GM12878 (cell line): ENCODE data around the gene RRAD. TPM values are rescaled to one million over a fixed set of nuclear protein-coding genes. Genes with fewer than 3 reads are reported as not detected.

Experiments
- ATAC-seq: fragments of 200-7000 bp; cut with Tn5 transposase; 3 replicates; pipeline ENCODE4 v1.9.1; 2020; ENCODE audit warnings: mild to moderate bottlenecking, moderate library complexity
- BruUV-seq: library from RNA; stranded (reverse); fragments of 400-500 nt; replicated peaks from 2 replicates; lab custom pipeline; 2021; lab: Mats Ljungman, UMichigan
- CTCF ChIA-PET: fragments of 300-600 bp; sonication (Branson Sonifier 250); formaldehyde crosslinking; extraction: SDS; loops from one replicate; lab custom pipeline; 2021; ENCODE audit warnings: inconsistent platforms; lab: Yijun Ruan, JAX
- POLR2A ChIA-PET: fragments of 350-600 bp; formaldehyde crosslinking; extraction: SDS; loops from one replicate; lab custom pipeline; 2021; ENCODE audit warnings: inconsistent platforms; lab: Charles Lee
- RAD21 ChIA-PET: fragments of 300-600 bp; sonication (Branson Sonifier 250); formaldehyde crosslinking; loops from one replicate; lab custom pipeline; 2023; ENCODE audit warnings: antibody characterized with exemption; ENCODE audit not compliant: unreplicated experiment; lab: Charles Lee
- SMC1A ChIA-PET: fragments of 300-600 bp; sonication (Branson Sonifier 250); formaldehyde crosslinking; loops from one replicate; lab custom pipeline; 2023; ENCODE audit not compliant: unreplicated experiment, uncharacterized antibody; lab: Charles Lee
- DNase-seq: peaks from one replicate; pipeline ENCODE4 v3.0.0-alpha.2; 2011; ENCODE audit warnings: low read depth, low spot score
- FAIRE-seq: peaks from 3 replicates; lab custom pipeline; 2011; peaks lifted over from hg19 to GRCh38; lab: Jason Lieb, UNC
- H2AFZ ChIP-seq: 2 replicates; pipeline ENCODE4 v1.6.0; 2011; ENCODE audit warnings: low read depth, low read length, control low read depth; ENCODE audit not compliant: control insufficient read depth
- H3K27ac ChIP-seq: 2 replicates; pipeline ENCODE4 v1.5.1; 2011; ENCODE audit warnings: control low read depth; ENCODE audit not compliant: control insufficient read depth, insufficient read depth
- H3K27me3 ChIP-seq, 2 experiments: replicated peaks in 1 of 2; 2 replicates each; pipeline versions ENCODE4 v1.6.0 to v1.6.1; 2011; ENCODE audit warnings: low read length in 1 of 2; ENCODE audit not compliant: control insufficient read depth in 2 of 2, insufficient read depth in 2 of 2
- H3K36me3 ChIP-seq, 2 experiments: 2 replicates each; pipeline ENCODE4 v1.5.1; 2011; ENCODE audit warnings: low read length in 1 of 2; ENCODE audit not compliant: control insufficient read depth in 2 of 2, insufficient read depth in 2 of 2
- H3K4me1 ChIP-seq: 2 replicates; pipeline ENCODE4 v1.6.1; 2011; ENCODE audit warnings: mild to moderate bottlenecking, low read length, moderate library complexity, mixed read lengths; ENCODE audit not compliant: control insufficient read depth, insufficient read depth
- H3K4me2 ChIP-seq: 2 replicates; pipeline ENCODE4 v1.6.0; 2011; ENCODE audit warnings: control low read depth; ENCODE audit not compliant: control insufficient read depth, insufficient read depth
- H3K4me3 ChIP-seq: fragments of 200-600 bp; sonication (generic); 2 replicates; pipeline ENCODE4 v1.5.1; 2016
- H3K79me2 ChIP-seq: 2 replicates; pipeline ENCODE4 v1.6.0; 2011; ENCODE audit warnings: low read length; ENCODE audit not compliant: control insufficient read depth, insufficient read depth
- H3K9ac ChIP-seq: 2 replicates; pipeline ENCODE4 v1.8.0; 2011; ENCODE audit warnings: low read length, control low read depth, mixed read lengths; ENCODE audit not compliant: control insufficient read depth, insufficient read depth
- H3K9me3 ChIP-seq: replicated peaks from 3 replicates; pipeline ENCODE4 v1.5.1; 2011; ENCODE audit warnings: mild to moderate bottlenecking, low read length; ENCODE audit not compliant: control insufficient read depth, insufficient read depth
- H4K20me1 ChIP-seq: 2 replicates; pipeline ENCODE4 v1.6.0; 2011; ENCODE audit not compliant: control insufficient read depth, insufficient read depth
- ATF7 ChIP-seq: fragments of 450-650 bp; IDR thresholded peaks from 2 replicates; pipeline ENCODE4 v1.6.1; 2016; ENCODE audit warnings: low read depth, mild to moderate bottlenecking
- BHLHE40 ChIP-seq, 2 experiments: fragments of 450-650 bp in 1 of 2; IDR thresholded peaks; 2 replicates each; pipeline ENCODE4 v1.6.1; 2011 to 2017; ENCODE audit warnings: low read depth in 2 of 2, borderline replicate concordance in 1 of 2, improper control_type of control experiment in 1 of 2, low read length in 1 of 2, mild to moderate bottlenecking in 1 of 2
- CEBPB ChIP-seq, 2 experiments: fragments of 150-350 bp in 1 of 2; IDR thresholded peaks; 2 replicates each; pipeline ENCODE4 v1.6.1; 2012 to 2014; ENCODE audit warnings: low read depth in 2 of 2, low read length in 2 of 2, borderline replicate concordance in 1 of 2, inconsistent platforms in 1 of 2
- CREM ChIP-seq: IDR thresholded peaks from 2 replicates; pipeline ENCODE4 v1.6.1; 2014; ENCODE audit warnings: antibody characterized with exemption, low read depth
- EED ChIP-seq: sonication (generic); IDR thresholded peaks from 2 replicates; pipeline ENCODE4 v1.6.1; 2016; ENCODE audit warnings: antibody characterized with exemption, low read depth
- IKZF2 ChIP-seq, 2 experiments: fragments of 450-650 bp; IDR thresholded peaks; 2 replicates each; pipeline ENCODE4 v1.6.1; 2017; ENCODE audit warnings: mild to moderate bottlenecking in 2 of 2, moderate library complexity in 2 of 2
- JUNB ChIP-seq: IDR thresholded peaks from 2 replicates; pipeline ENCODE4 v1.6.1; 2016; ENCODE audit warnings: antibody characterized with exemption, mild to moderate bottlenecking
- KDM1A ChIP-seq: fragments of 200-600 bp; sonication (generic); IDR thresholded peaks from 2 replicates; pipeline ENCODE4 v1.6.1; 2016; ENCODE audit warnings: borderline replicate concordance
- NBN ChIP-seq: fragments of 450-650 bp; IDR thresholded peaks from 2 replicates; pipeline ENCODE4 v1.6.1; 2016
- RFX5 ChIP-seq: IDR thresholded peaks from 2 replicates; pipeline ENCODE4 v1.6.1; 2011; ENCODE audit warnings: low read depth, low read length, improper control_type of control experiment
- RUNX3 ChIP-seq: IDR thresholded peaks from 2 replicates; pipeline ENCODE4 v1.6.1; 2012; ENCODE audit warnings: low read length, inconsistent platforms
- SMARCA5 ChIP-seq: fragments of 450-650 bp; IDR thresholded peaks from 2 replicates; pipeline ENCODE4 v1.6.1; 2017; ENCODE audit warnings: mild to moderate bottlenecking
- SREBF2 ChIP-seq: IDR thresholded peaks from 2 replicates; pipeline ENCODE4 v1.6.1; 2012; ENCODE audit warnings: mild to moderate bottlenecking, low read length
- WGBS: methylation state at CpG from one replicate; pipeline ENCODE4 v1.1.6; 2016; ENCODE audit warnings: low lambda C conversion rate; ENCODE audit not compliant: insufficient replicate concordance, insufficient coverage; ENCODE audit errors: missing lambda C conversion rate; 5-methylcytosine and 5-hydroxymethylcytosine counted together
- in situ Hi-C: fragments of 300-500 bp; cut with MboI; formaldehyde crosslinking; loops from 9 replicates; pipeline ENCODE4 v1.14.3; 2018; ENCODE audit warnings: mixed read lengths
- intact Hi-C: fragments of 100-400 bp; cut with micrococcal nuclease; formaldehyde crosslinking; loops from one replicate; pipeline ENCODE4 v1.14.2; 2022; ENCODE audit not compliant: unreplicated experiment
- polyA plus RNA-seq, 11 experiments: library from polyadenylated mRNA; depleted of rRNA in 4 of 11; unstranded in 6 of 11; stranded (reverse) in 5 of 11; fragments of >200 nt; fragmentation: Nextera tagmentation in 4 of 11; fragmentation: Illumina TruSeq in 1 of 11; extraction: Ambion mirVana in 4 of 11; extraction: Trizol in 1 of 11; gene quantifications; 1 replicate in 1 of 11; 2 replicates in 10 of 11; pipeline versions ENCODE4 v1.2.1 to v1.2.3, GENCODE V29; 2011 to 2016; ENCODE audit warnings: inconsistent platforms in 2 of 11, missing spikeins in 2 of 11, low read depth in 1 of 11
- total RNA-seq, 4 experiments: library from RNA; depleted of rRNA in 3 of 4; stranded (reverse); fragments of >200 nt in 3 of 4; fragmentation: Illumina TruSeq in 1 of 4; extraction: Trizol in 1 of 4; gene quantifications; 2 replicates each; pipeline versions ENCODE4 v1.2.1 to v1.2.3, GENCODE V29; 2013 to 2021

RRAD gene
- total and polyA plus RNA-seq, 10 of the 15 experiments (the other 5 are each of a cell fraction or from before 2014, with no cell fraction given) = 0.11 to 8.5 (median 2.8) TPM

- Histone ChIP-seq H3K9ac (no peak overlapping the region), H3K9me3 (no peaks in the 10 kb centered on the region), H3K27ac (no peak overlapping the region), H3K36me3 (no peaks in the 10 kb centered on the region), H3K4me1 (peaks cover 19% of the 10 kb centered on the region), H3K79me2 (no peaks in the 10 kb centered on the region), H3K4me2 (no peak overlapping the region), H3K27me3 (no peaks in the 10 kb centered on the region), H2AFZ (no peak overlapping the region), H4K20me1 (no peaks in the 10 kb centered on the region), H3K4me3 (no peak overlapping the region)
- WGBS = 43% methylated on average over 4 of the region's 4 CpGs
- BruUV-seq = no TSS peak
- DNase-seq (no peak), FAIRE-seq (no peak), ATAC-seq (no peak)
- in situ Hi-C loops (no loop called here), intact Hi-C loops (loop anchor here (10.0 kb wide), 1 partner anchor 64 kb away; no protein-coding TSS in a partner anchor)
- ChIA-PET SMC1A (interaction anchor here (1.1 kb wide), 1 partner anchor 152 kb away, joined by 4 read pairs; no protein-coding TSS in a partner anchor), CTCF (interaction anchor here (0.6 to 1.9 kb wide), 6 partner anchors 10 to 549 kb away, joined by 3 to 5 read pairs (median 4); partner anchors contain the start of gene CES3), POLR2A (interaction anchor here (0.5 to 0.6 kb wide), 2 partner anchors 77 to 126 kb away, joined by 3 read pairs; no protein-coding TSS in a partner anchor), RAD21 (interaction anchor here (0.9 to 1.3 kb wide), 5 partner anchors 11 to 530 kb away, joined by 3 to 4 read pairs (median 3); partner anchors contain the start of gene ATP6V0D1)
- TF ChIP-seq NBN (no peak), BHLHE40 (IDR thresholded peaks at IDR 0.05; ENCODE audit: borderline replicate concordance in 1 of 2, low read depth in 2 of 2, low read length in 1 of 2) (peak in 1 of 2 experiments; percentile 6; a peak in 1 of 4 replicates)
Observed at GRCh38 chr16:66950971-66951790, 25.8 kb upstream of the RRAD start.

- H3K4me3 ChIP-seq = peak overlapping the region; percentile 43; the same call in 1 of the 2 replicates
- RAD21 ChIA-PET = interaction anchor here (0.7 to 1.3 kb wide), 5 partner anchors 12 to 531 kb away, joined by 3 to 4 read pairs (median 3); partner anchors contain the start of gene ATP6V0D1
- in situ Hi-C loops = no loop called here
- no peaks in the 10 kb centered on the region for H4K20me1 ChIP-seq
- peaks cover 19% of the 10 kb centered on the region for H3K4me1 ChIP-seq
- TF ChIP-seq JUNB (peak; percentile 78), CEBPB (IDR thresholded peaks at IDR 0.05; ENCODE audit: borderline replicate concordance in 1 of 2, low read depth in 2 of 2, low read length in 2 of 2) (peak in 1 of 2 experiments; percentile 43; a peak in 1 of 4 replicates), SREBF2 (no peak), ATF7 (peak; percentile 47; the same call in 1 of the 2 replicates), CREM (peak; percentile 55; the same call in 1 of the 2 replicates), RUNX3 (peak; percentile 11; the same call in 1 of the 2 replicates), RFX5 (no peak), IKZF2 (IDR thresholded peaks at IDR 0.05) (peak in 1 of 2 experiments; percentile 17; a peak in 1 of 4 replicates), KDM1A (no peak), EED (peak; percentile 13; the same call in 1 of the 2 replicates), SMARCA5 (peak; percentile 87)
- TF ChIP-seq, all 136 proteins: peak for 8
- WGBS = 13% methylated on average over 2 of the region's 2 CpGs
- H3K79me2 ChIP-seq = no peaks in the 10 kb centered on the region
- ATAC-seq (peak; percentile 64), DNase-seq (no peak), FAIRE-seq (peak; percentile 88)
- CTCF ChIA-PET = interaction anchor here (0.6 to 1.5 kb wide), 7 partner anchors 10 to 550 kb away, joined by 3 to 5 read pairs (median 3); partner anchors contain the start of gene CES3
- H2AFZ ChIP-seq = no peak overlapping the region
- H3K9me3 ChIP-seq = no peaks in the 10 kb centered on the region
- no peaks in the 10 kb centered on the region for H3K27me3 ChIP-seq
- SMC1A ChIA-PET = interaction anchor here (1.1 kb wide), 1 partner anchor 153 kb away, joined by 4 read pairs; no protein-coding TSS in a partner anchor
- H3K36me3 ChIP-seq = no peaks in the 10 kb centered on the region
- intact Hi-C loops = loop anchor here (10.0 kb wide), 1 partner anchor 64 kb away; no protein-coding TSS in a partner anchor
- H3K9ac ChIP-seq = no peak overlapping the region
- POLR2A ChIA-PET = interaction anchor here (0.5 to 0.7 kb wide), 2 partner anchors 39 to 78 kb away, joined by 3 to 6 read pairs; no protein-coding TSS in a partner anchor
- no TSS peak for BruUV-seq
- no peak overlapping the region for H3K27ac ChIP-seq
- peak overlapping the region; percentile 32 for H3K4me2 ChIP-seq
Observed at GRCh38 chr16:66950437-66950836, 25.1 kb upstream of the RRAD start.
